Thyroid gland (tissue), 4 donors: ENCODE measurements around the gene TMEM242. TPM values are rescaled to one million over a fixed set of nuclear protein-coding genes. Genes with fewer than 3 reads are reported as not detected.

Source experiments
- DNase-seq, 2 donors: peaks; one replicate each; pipeline ENCODE4 v3.0.0-alpha.2; 2019
- H3K27ac ChIP-seq, 3 donors: fragments of 200-600 bp; sonication (generic); 1 replicate in 2 of 3; 2 replicates in 1 of 3; pipeline ENCODE4 v1.5.1; 2016 to 2019; ENCODE audit warnings: mild to moderate bottlenecking in 1 of 3, moderate library complexity in 1 of 3
- H3K27me3 ChIP-seq: fragments of 200-600 bp; sonication (generic); one replicate; pipeline ENCODE4 v1.5.1; 2019
- H3K36me3 ChIP-seq, 2 donors: fragments of 200-600 bp; sonication (generic); one replicate each; pipeline ENCODE4 v1.5.1; 2016 to 2019
- H3K4me1 ChIP-seq, 2 donors: fragments of 200-600 bp; sonication (generic); one replicate each; pipeline ENCODE4 v1.5.1; 2017 to 2019
- H3K4me3 ChIP-seq, 3 donors: fragments of 200-600 bp; sonication (generic); replicated peaks in 1 of 3; 1 replicate in 2 of 3; 2 replicates in 1 of 3; pipeline ENCODE4 v1.5.1; 2016; ENCODE audit warnings: mild to moderate bottlenecking in 1 of 3
- H3K9me3 ChIP-seq: fragments of 200-600 bp; sonication (generic); one replicate; pipeline ENCODE4 v1.5.1; 2017
- CTCF ChIP-seq, 6 experiments: fragments of 200-600 bp in 3 of 6; fragments of 450-650 bp in 3 of 6; sonication (generic) in 3 of 6; IDR thresholded peaks; one replicate each; pipeline ENCODE4 v1.5.1; 2016 to 2019; ENCODE audit warnings: antibody characterized with exemption in 6 of 6, mild to moderate bottlenecking in 2 of 6, inconsistent platforms in 1 of 6, moderate library complexity in 1 of 6
- POLR2A ChIP-seq, 2 donors: fragments of 450-650 bp; IDR thresholded peaks; one replicate each; pipeline ENCODE4 v1.6.1; 2017; ENCODE audit warnings: antibody characterized with exemption in 2 of 2, mild to moderate bottlenecking in 2 of 2, moderate library complexity in 1 of 2
- WGBS, 2 donors: methylation state at CpG; one replicate each; pipeline ENCODE4 v1.1.5; 2017; 5-methylcytosine and 5-hydroxymethylcytosine counted together
- intact Hi-C: fragments of 100-400 bp; cut with DNase I; formaldehyde crosslinking; loops from one replicate; pipeline ENCODE4 v1.15.1; 2023
- total RNA-seq, 4 donors: library from RNA; depleted of rRNA; stranded (reverse); fragments of >200 nt; gene quantifications; one replicate each; pipeline ENCODE4 v1.2.3, GENCODE V29; 2016

Gene TMEM242
- total RNA-seq, 4 donors from 2014 or later: 7.0 to 14.0 (median 9.7) TPM

GRCh38 chr6:157265186-157265585, 58.1 kb downstream of the TMEM242 start:
- WGBS, 2 donors: 90 to 95% methylated on average over 11 of the region's 11 CpGs
- TF ChIP-seq CTCF (IDR thresholded peaks at IDR 0.05) (no peak), POLR2A (IDR thresholded peaks at IDR 0.05) (no peak)
- intact Hi-C loops: no loop called here
- Histone ChIP-seq H3K4me3 (no peak overlapping the region), H3K9me3 (no peaks in the 10 kb centered on the region), H3K27me3 (no peaks in the 10 kb centered on the region), H3K4me1 (peaks cover 0 to 9% of the 10 kb centered on the region in 2 donors), H3K27ac (no peak overlapping the region), H3K36me3 (no peaks in the 10 kb centered on the region)
- DNase-seq: no peak

GRCh38 chr6:157264701-157265100, 58.6 kb downstream of the TMEM242 start:
- Histone ChIP-seq H3K27ac (no peak overlapping the region), H3K36me3 (no peaks in the 10 kb centered on the region), H3K9me3 (no peaks in the 10 kb centered on the region), H3K4me1 (peaks cover 0 to 9% of the 10 kb centered on the region in 2 donors), H3K4me3 (no peak overlapping the region), H3K27me3 (no peaks in the 10 kb centered on the region)
- TF ChIP-seq POLR2A (IDR thresholded peaks at IDR 0.05) (no peak), CTCF (IDR thresholded peaks at IDR 0.05) (no peak)
- peak in 1 of 2 donors; percentile 25 for DNase-seq
- intact Hi-C loops: no loop called here
- 61 to 64% methylated on average over 13 of the region's 13 CpGs for WGBS, 2 donors

- no peak for DNase-seq
- TF ChIP-seq CTCF (IDR thresholded peaks at IDR 0.05) (no peak), POLR2A (IDR thresholded peaks at IDR 0.05) (no peak)
- intact Hi-C loops: no loop called here
- H3K4me1 ChIP-seq: peaks cover 0 to 9% of the 10 kb centered on the region in 2 donors
- no peak overlapping the region for H3K27ac ChIP-seq
- no peaks in the 10 kb centered on the region for H3K27me3 ChIP-seq
- H3K4me3 ChIP-seq: no peak overlapping the region
- no peaks in the 10 kb centered on the region for H3K36me3 ChIP-seq
- no peaks in the 10 kb centered on the region for H3K9me3 ChIP-seq
- 88 to 95% methylated on average over 3 of the region's 3 CpGs for WGBS, 2 donors
Measured at GRCh38 chr6:157263881-157264397, 59.4 kb downstream of the TMEM242 start.

- Histone ChIP-seq H3K4me1 (peaks cover 0 to 4% of the 10 kb centered on the region in 2 donors), H3K27me3 (no peaks in the 10 kb centered on the region), H3K9me3 (no peaks in the 10 kb centered on the region), H3K36me3 (no peaks in the 10 kb centered on the region), H3K4me3 (no peak overlapping the region), H3K27ac (no peak overlapping the region)
- peak in 1 of 2 donors; percentile 34 for DNase-seq
- TF ChIP-seq POLR2A (IDR thresholded peaks at IDR 0.05) (no peak), CTCF (IDR thresholded peaks at IDR 0.05) (no peak)
- WGBS, 2 donors: 40 to 67% methylated on average over 5 of the region's 5 CpGs
- intact Hi-C loops: no loop called here
Measured at GRCh38 chr6:157263146-157263545, 60.2 kb downstream of the TMEM242 start.

GRCh38 chr6:157261606-157262005, 61.7 kb downstream of the TMEM242 start:
- 93 to 98% methylated on average over 9 of the region's 9 CpGs for WGBS, 2 donors
- Histone ChIP-seq H3K27ac (no peak overlapping the region), H3K4me1 (peaks cover 0 to 4% of the 10 kb centered on the region in 2 donors), H3K36me3 (no peaks in the 10 kb centered on the region), H3K4me3 (no peak overlapping the region), H3K9me3 (no peaks in the 10 kb centered on the region), H3K27me3 (no peaks in the 10 kb centered on the region)
- intact Hi-C loops: no loop called here
- TF ChIP-seq CTCF (IDR thresholded peaks at IDR 0.05) (no peak), POLR2A (IDR thresholded peaks at IDR 0.05) (no peak)
- no peak for DNase-seq
